ENCODE data around the gene SYT12.
"Not testable (repeated sequence)": the region's sequence is repeated elsewhere in the genome, so short reads cannot be mapped to it uniquely, and the experiment has no call there.

Gene SYT12

GRCh38 chr11:67022961-67023956 is at the start of gene SYT12:
SYT12 (plus strand) TSS chr11:67023134; CDS start chr11:67030145, 7,011 bp downstream.
- no peak for DNase-seq

- DNase-seq: no peak
Observed at GRCh38 chr11:66973956-66974580, 48.9 kb upstream of the SYT12 start.

- DNase-seq: no peak
Observed at GRCh38 chr11:66974724-66975404, 48.1 kb upstream of the SYT12 start, which contains the start of gene C11orf86. C11orf86 (plus strand) TSS chr11:66975304; CDS start chr11:66975363, 59 bp downstream.

GRCh38 chr11:66975405-66976027 is 47.4 kb upstream of the SYT12 start:
- no peak for DNase-seq

- DNase-seq: no peak
Observed at GRCh38 chr11:66976028-66976467, 46.9 kb upstream of the SYT12 start.

- DNase-seq: no peak
Observed at GRCh38 chr11:66976925-66977324, 46.0 kb upstream of the SYT12 start.

GRCh38 chr11:66978229-66978628 is 44.7 kb upstream of the SYT12 start:
- no peak for DNase-seq

GRCh38 chr11:66978717-66979116 is 44.2 kb upstream of the SYT12 start:
- no peak for DNase-seq

- no peak for DNase-seq
Observed at GRCh38 chr11:66979336-66979980, 43.5 kb upstream of the SYT12 start.

GRCh38 chr11:66981976-66982578 is 40.9 kb upstream of the SYT12 start:
- DNase-seq: peak; percentile 87

- no peak for DNase-seq
Observed at GRCh38 chr11:66983275-66983924, 39.5 kb upstream of the SYT12 start.

GRCh38 chr11:66985508-66986177 is 37.3 kb upstream of the SYT12 start:
- no peak for DNase-seq

GRCh38 chr11:66986178-66986545 is 36.8 kb upstream of the SYT12 start:
- no peak for DNase-seq

- no peak for DNase-seq
Observed at GRCh38 chr11:66987158-66987620, 35.7 kb upstream of the SYT12 start.

GRCh38 chr11:66987924-66988637 is 34.9 kb upstream of the SYT12 start:
- no peak for DNase-seq

- DNase-seq: not testable (repeated sequence)
Observed at GRCh38 chr11:66988741-66989140, 34.2 kb upstream of the SYT12 start.

GRCh38 chr11:66989360-66989759 is 33.6 kb upstream of the SYT12 start:
- DNase-seq: not testable (repeated sequence)

GRCh38 chr11:66992041-66992440 is 30.9 kb upstream of the SYT12 start:
- no peak for DNase-seq

- DNase-seq: peak; percentile 49
Observed at GRCh38 chr11:66996609-66997273, 26.2 kb upstream of the SYT12 start.

Data from right hindlimb (tissue), 1 donor.